ENCODE data around the gene B4GALNT2.

DNA sequence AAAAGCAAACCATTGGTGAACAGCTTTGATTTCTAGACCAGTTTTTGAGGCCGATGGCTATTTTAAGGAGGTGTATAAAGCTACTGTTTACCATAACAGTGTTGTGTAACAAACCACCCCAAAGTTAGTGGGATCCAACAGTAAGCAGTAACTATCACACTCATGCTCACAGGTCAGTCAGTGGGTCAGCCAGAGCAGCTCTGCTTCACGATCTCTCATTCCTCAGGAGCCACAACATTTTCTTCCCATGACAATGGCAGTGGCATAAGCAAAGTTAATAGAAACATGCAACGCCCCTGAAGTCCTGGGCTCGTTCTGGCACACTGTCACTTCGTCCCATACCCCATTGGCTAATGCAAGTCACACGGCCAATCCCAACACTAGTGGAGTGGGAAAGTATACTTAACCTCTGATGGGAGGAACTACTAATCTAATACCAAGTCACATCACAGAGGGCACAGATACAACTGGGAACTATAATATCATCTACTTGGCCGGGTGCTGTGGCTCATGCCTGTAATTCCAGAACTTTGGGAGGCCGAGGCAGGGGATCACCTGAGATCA lies 28.0 kb upstream of the B4GALNT2 start:
- TF ChIP-seq POLR2A (IDR thresholded peaks at IDR 0.05) (no peak), POLR2AphosphoS5 (IDR thresholded peaks at IDR 0.05) (no peak)
